WTC11 (cell line): ENCODE results near the gene ZNF496. TPM values are rescaled to one million over a fixed set of nuclear protein-coding genes. Genes with fewer than 3 reads are reported as not detected.

Source experiments
- ATAC-seq: fragments of 200-7000 bp; cut with Tn5 transposase; 2 replicates; pipeline ENCODE4 v1.10.0; 2021; ENCODE audit warnings: mild to moderate bottlenecking, moderate library complexity
- CTCF ChIA-PET: fragments of 300-600 bp; sonication (Branson Sonifier 250); formaldehyde crosslinking; loops from one replicate; lab custom pipeline; 2021; ENCODE audit warnings: antibody characterized with exemption; lab: Charles Lee
- POLR2A ChIA-PET: fragments of 350-600 bp; sonication (Branson Sonifier 250); formaldehyde crosslinking; loops from one replicate; lab custom pipeline; 2021; ENCODE audit warnings: antibody characterized with exemption; lab: Charles Lee
- DNase-seq: peaks from one replicate; pipeline ENCODE4 v3.0.0; 2021; ENCODE audit warnings: low spot score
- H3K27ac Mint-ChIP-seq: 2 replicates; pipeline ENCODE4 v1.8.0; 2021; ENCODE audit warnings: mixed read lengths
- H3K27me3 Mint-ChIP-seq: 2 replicates; pipeline ENCODE4 v1.8.0; 2021; ENCODE audit warnings: low read depth, mild to moderate bottlenecking, moderate library complexity, mixed read lengths
- H3K36me3 Mint-ChIP-seq: 2 replicates; pipeline ENCODE4 v1.8.0; 2021; ENCODE audit warnings: mixed read lengths
- H3K4me1 Mint-ChIP-seq: 2 replicates; pipeline ENCODE4 v1.8.0; 2022; ENCODE audit warnings: mixed read lengths
- H3K4me3 Mint-ChIP-seq: 2 replicates; pipeline ENCODE4 v1.8.0; 2021; ENCODE audit warnings: mild to moderate bottlenecking, moderate library complexity, mixed read lengths
- H3K9me3 Mint-ChIP-seq: 2 replicates; pipeline ENCODE4 v1.8.0; 2021; ENCODE audit warnings: mixed read lengths
- ATF1 ChIP-seq: sonication (generic); formaldehyde crosslinking; IDR thresholded peaks from 2 replicates; pipeline ENCODE4 v1.8.1; 2023; ENCODE audit warnings: mild to moderate bottlenecking, moderate library complexity, missing genetic modification reagents
- ATF6 ChIP-seq: sonication (generic); formaldehyde crosslinking; IDR thresholded peaks from 2 replicates; pipeline ENCODE4 v1.8.1; 2023; ENCODE audit warnings: mild to moderate bottlenecking, missing genetic modification reagents
- CBFB ChIP-seq: sonication (generic); formaldehyde crosslinking; IDR thresholded peaks from 2 replicates; pipeline ENCODE4 v1.8.1; 2022; ENCODE audit warnings: mild to moderate bottlenecking, low read depth, missing genetic modification reagents
- E2F4 ChIP-seq: sonication (generic); formaldehyde crosslinking; IDR thresholded peaks from 2 replicates; pipeline ENCODE4 v1.8.1; 2022; ENCODE audit warnings: low read depth, mild to moderate bottlenecking, moderate library complexity, missing genetic modification reagents, borderline replicate concordance
- ELF4 ChIP-seq: sonication (generic); formaldehyde crosslinking; IDR thresholded peaks from 2 replicates; pipeline ENCODE4 v1.8.1; 2022; ENCODE audit warnings: low read depth, mild to moderate bottlenecking, moderate library complexity, missing genetic modification reagents
- FOXP1 ChIP-seq: sonication (generic); formaldehyde crosslinking; IDR thresholded peaks from 2 replicates; pipeline ENCODE4 v1.8.0; 2022; ENCODE audit warnings: missing genetic modification reagents, mild to moderate bottlenecking, moderate library complexity, borderline replicate concordance
- FOXP4 ChIP-seq: sonication (generic); formaldehyde crosslinking; IDR thresholded peaks from 2 replicates; pipeline ENCODE4 v1.8.0; 2022; ENCODE audit warnings: mild to moderate bottlenecking, missing genetic modification reagents
- IRF2 ChIP-seq: sonication (generic); formaldehyde crosslinking; IDR thresholded peaks from 2 replicates; pipeline ENCODE4 v1.8.0; 2022; ENCODE audit warnings: low read depth, missing genetic modification reagents, borderline replicate concordance
- MAX ChIP-seq: sonication (generic); formaldehyde crosslinking; IDR thresholded peaks from 2 replicates; pipeline ENCODE4 v1.8.0; 2022; ENCODE audit warnings: mild to moderate bottlenecking, missing genetic modification reagents
- NR2C2 ChIP-seq: sonication (generic); formaldehyde crosslinking; IDR thresholded peaks from 2 replicates; pipeline ENCODE4 v1.8.0; 2022; ENCODE audit warnings: mild to moderate bottlenecking, missing genetic modification reagents
- OVOL2 ChIP-seq: fragments of 250-450 bp; sonication (Bioruptor Pico); IDR thresholded peaks from 2 replicates; pipeline ENCODE4 v1.9.0; 2021; ENCODE audit warnings: mild to moderate bottlenecking, borderline replicate concordance
- PRDM15 ChIP-seq: sonication (generic); formaldehyde crosslinking; IDR thresholded peaks from 2 replicates; pipeline ENCODE4 v1.8.0; 2022; ENCODE audit warnings: missing genetic modification reagents
- PRRX2 ChIP-seq: fragments of 250-450 bp; sonication (Bioruptor Pico); IDR thresholded peaks from 2 replicates; pipeline ENCODE4 v1.8.0; 2021; ENCODE audit warnings: mild to moderate bottlenecking
- SMAD3 ChIP-seq: sonication (generic); formaldehyde crosslinking; IDR thresholded peaks from 2 replicates; pipeline ENCODE4 v1.8.0; 2022; ENCODE audit warnings: missing genetic modification reagents, mild to moderate bottlenecking, borderline replicate concordance
- SOX15 ChIP-seq: fragments of 250-450 bp; sonication (Bioruptor Pico); IDR thresholded peaks from 2 replicates; pipeline ENCODE4 v1.9.0; 2021; ENCODE audit warnings: mild to moderate bottlenecking
- TCF7 ChIP-seq: sonication (generic); formaldehyde crosslinking; IDR thresholded peaks from 2 replicates; pipeline ENCODE4 v1.8.0; 2022; ENCODE audit warnings: mild to moderate bottlenecking, low read depth, missing genetic modification reagents, moderate library complexity
- TEAD1 ChIP-seq: sonication (generic); formaldehyde crosslinking; IDR thresholded peaks from 2 replicates; pipeline ENCODE4 v1.8.0; 2022; ENCODE audit warnings: mild to moderate bottlenecking, missing genetic modification reagents
- TP53 ChIP-seq: sonication (generic); formaldehyde crosslinking; IDR thresholded peaks from 2 replicates; pipeline ENCODE4 v1.8.1; 2023; ENCODE audit warnings: mild to moderate bottlenecking, missing genetic modification reagents
- USF1 ChIP-seq: sonication (generic); formaldehyde crosslinking; IDR thresholded peaks from 2 replicates; pipeline ENCODE4 v1.8.0; 2022; ENCODE audit warnings: mild to moderate bottlenecking, missing genetic modification reagents
- USF2 ChIP-seq: sonication (generic); formaldehyde crosslinking; IDR thresholded peaks from 2 replicates; pipeline ENCODE4 v1.8.1; 2023; ENCODE audit warnings: mild to moderate bottlenecking, missing genetic modification reagents, moderate library complexity
- ZMAT4 ChIP-seq: fragments of 250-450 bp; sonication (Bioruptor Pico); IDR thresholded peaks from 2 replicates; pipeline ENCODE4 v1.9.0; 2021; ENCODE audit warnings: mild to moderate bottlenecking
- ZNF138 ChIP-seq: sonication (generic); formaldehyde crosslinking; conservative IDR thresholded peaks from 2 replicates; pipeline ENCODE4 v1.8.1; 2022; ENCODE audit warnings: mild to moderate bottlenecking, moderate library complexity, missing genetic modification reagents
- ZNF219 ChIP-seq: sonication (generic); formaldehyde crosslinking; IDR thresholded peaks from 2 replicates; pipeline ENCODE4 v1.8.0; 2023; ENCODE audit warnings: missing genetic modification reagents, mild to moderate bottlenecking, borderline replicate concordance
- ZNF396 ChIP-seq: fragments of 250-450 bp; sonication (Bioruptor Pico); IDR thresholded peaks from 2 replicates; pipeline ENCODE4 v1.8.0; 2021; ENCODE audit warnings: mild to moderate bottlenecking, moderate library complexity, borderline replicate concordance
- ZNF416 ChIP-seq: fragments of 250-450 bp; sonication (Bioruptor Pico); IDR thresholded peaks from 2 replicates; pipeline ENCODE4 v1.9.0; 2021; ENCODE audit warnings: mild to moderate bottlenecking, inconsistent platforms
- ZNF423 ChIP-seq: fragments of 250-450 bp; sonication (Bioruptor Pico); IDR thresholded peaks from 2 replicates; pipeline ENCODE4 v2.1.2; 2022; ENCODE audit warnings: mild to moderate bottlenecking, moderate library complexity
- total RNA-seq: library from RNA; stranded (reverse); gene quantifications from 3 replicates; pipeline ENCODE4 v1.2.3, GENCODE V29; 2021

ZNF496 gene
- total RNA-seq, 1 experiment from 2014 or later: 88.3 TPM

- TF ChIP-seq ATF6 (no peak), TCF7 (CRISPR knock-in tag) (no peak), SMAD3 (CRISPR knock-in tag) (no peak)
These were observed 35.9 kb downstream of the ZNF496 start (continued) for GRCh38 chr1:247295746-247296145.

GRCh38 chr1:247295274-247295684, 36.4 kb downstream of the ZNF496 start:
- Mint-ChIP-seq H3K4me3 (no peak overlapping the region), H3K4me1 (peaks cover 82% of the 10 kb centered on the region)
- peak; percentile 59 for TF ChIP-seq ZNF423 (CRISPR knock-in tag)
- TF ChIP-seq PRRX2: no peak
- TF ChIP-seq USF2 (CRISPR knock-in tag): peak; percentile 43; the same call in 1 of the 2 replicates
- TF ChIP-seq ZMAT4 (CRISPR knock-in tag): no peak
- no peak for TF ChIP-seq PRDM15 (CRISPR knock-in tag)
- TF ChIP-seq ZNF396 (CRISPR knock-in tag): no peak
- TF ChIP-seq FOXP4: peak; percentile 46; the same call in 1 of the 2 replicates
- no peak for TF ChIP-seq ELF4 (CRISPR knock-in tag)
- no peak for TF ChIP-seq NR2C2 (CRISPR knock-in tag)
- TF ChIP-seq USF1 (CRISPR knock-in tag): peak; percentile 44; the same call in 1 of the 2 replicates
- no peak for TF ChIP-seq FOXP1
- TF ChIP-seq ZNF219 (CRISPR knock-in tag): no peak
- TF ChIP-seq OVOL2: no peak
- peak; percentile 68; the same call in 1 of the 2 replicates for TF ChIP-seq CBFB (CRISPR knock-in tag)
- TF ChIP-seq IRF2 (CRISPR knock-in tag): no peak
- TF ChIP-seq ATF1: no peak
- no peak for TF ChIP-seq E2F4 (CRISPR knock-in tag)
- TF ChIP-seq SOX15 (CRISPR knock-in tag): no peak
- no peak for TF ChIP-seq TCF7 (CRISPR knock-in tag)
- TF ChIP-seq TEAD1: peak; percentile 93; the same call in 1 of the 2 replicates
- TF ChIP-seq ZNF138 (CRISPR knock-in tag): no peak
- TF ChIP-seq MAX (CRISPR knock-in tag): peak; percentile 74
- TF ChIP-seq ZNF416: no peak
- TF ChIP-seq TP53 (CRISPR knock-in tag): no peak

More at GRCh38 chr1:247295274-247295684, 36.4 kb downstream of the ZNF496 start:
- ChIA-PET CTCF (no interaction called here), POLR2A (no interaction called here)
- Mint-ChIP-seq H3K9me3 (no peaks in the 10 kb centered on the region), H3K36me3 (peaks cover 13% of the 10 kb centered on the region), H3K27me3 (no peaks in the 10 kb centered on the region), H3K27ac (peak overlapping the region; percentile 40; the same call in 1 of the 2 replicates)
- DNase-seq: peak; percentile 44
- peak; percentile 50 for ATAC-seq
